Gastrocnemius medialis (tissue), 4 donors: ENCODE data around the gene C6orf62.

Experiments used
- CTCF ChIP-seq, 5 experiments: fragments of 450-650 bp in 3 of 5; fragments of 200-600 bp in 2 of 5; sonication (generic) in 2 of 5; IDR thresholded peaks in 4 of 5; conservative IDR thresholded peaks in 1 of 5; 1 replicate in 4 of 5; 2 replicates in 1 of 5; pipeline ENCODE4 v1.5.1; 2016 to 2019; ENCODE audit warnings: antibody characterized with exemption in 5 of 5, mild to moderate bottlenecking in 3 of 5, moderate library complexity in 3 of 5
- POLR2A ChIP-seq, 2 donors: fragments of 450-650 bp; IDR thresholded peaks; one replicate each; pipeline ENCODE4 v1.6.1; 2017; ENCODE audit warnings: antibody characterized with exemption in 2 of 2, mild to moderate bottlenecking in 2 of 2, moderate library complexity in 2 of 2

GRCh38 chr6:24655215-24655614 lies 63.7 kb downstream of the C6orf62 start:
- TF ChIP-seq CTCF (IDR thresholded peaks at IDR 0.05 in 4 of 5, conservative IDR thresholded peaks at IDR 0.05 in 1 of 5) (no peak), POLR2A (IDR thresholded peaks at IDR 0.05) (no peak)
